SKM-1 (cell line): ENCODE data around the gene ZNF385C.
"Not testable (repeated sequence)": the region's sequence is repeated elsewhere in the genome, so short reads cannot be mapped to it uniquely, and the experiment has no call there.

Experiments
- DNase-seq: peaks from one replicate; lab custom pipeline; 2025; ENCODE audit not compliant: unreplicated experiment; lab: John Stamatoyannopoulos, UW

ZNF385C gene

DNA sequence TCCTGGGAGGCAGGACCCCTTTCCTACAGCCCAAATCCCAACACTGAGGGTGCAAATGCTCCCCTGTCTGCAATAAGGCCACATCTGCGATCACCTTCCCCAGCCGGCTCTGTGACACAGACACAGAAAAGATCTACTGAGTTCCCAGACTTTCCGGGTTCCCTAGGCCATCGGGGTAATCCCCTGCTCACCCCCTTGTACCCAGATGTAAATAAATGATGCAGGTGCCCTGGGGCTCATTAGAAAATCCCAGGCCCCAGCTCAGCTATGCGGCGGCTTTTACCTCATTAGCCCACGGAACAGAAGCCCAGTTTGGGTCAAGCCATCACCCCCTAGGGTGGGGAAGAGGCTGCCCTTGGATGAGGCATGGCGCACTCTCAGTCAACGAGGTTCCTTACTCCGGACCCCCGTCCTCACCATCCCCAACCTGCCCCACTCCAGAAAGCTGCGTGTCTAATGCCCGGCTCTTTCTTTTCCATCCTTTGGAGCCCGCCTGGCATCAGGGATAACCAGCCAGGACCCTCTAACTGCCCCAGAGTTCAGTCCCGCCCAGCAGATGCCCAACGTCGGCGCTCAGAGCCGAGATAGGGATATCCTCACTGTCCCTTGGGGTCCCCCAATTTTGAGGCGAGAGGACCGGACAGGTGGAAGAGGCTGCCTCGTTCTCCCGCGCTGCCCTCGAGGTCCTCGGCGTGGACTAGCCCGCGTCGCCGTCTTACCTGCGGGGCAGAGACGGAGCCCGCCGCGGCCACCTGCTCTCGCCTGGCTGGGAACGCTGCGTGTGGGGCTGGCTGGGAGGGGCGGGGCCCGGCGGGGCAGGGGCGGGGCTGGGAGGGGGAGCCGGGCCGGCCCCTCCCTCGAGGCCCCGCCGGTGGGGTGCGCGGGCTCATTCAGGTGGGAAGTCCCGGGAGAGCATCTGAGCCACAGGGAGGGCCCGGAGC lies at the start of gene ZNF385C:
TSS of gene ZNF385C (minus strand) at position 783 of the 941 bp plus-strand sequence. CDS start 35,417 bp downstream, outside the sequence.
- no peak for DNase-seq

DNA sequence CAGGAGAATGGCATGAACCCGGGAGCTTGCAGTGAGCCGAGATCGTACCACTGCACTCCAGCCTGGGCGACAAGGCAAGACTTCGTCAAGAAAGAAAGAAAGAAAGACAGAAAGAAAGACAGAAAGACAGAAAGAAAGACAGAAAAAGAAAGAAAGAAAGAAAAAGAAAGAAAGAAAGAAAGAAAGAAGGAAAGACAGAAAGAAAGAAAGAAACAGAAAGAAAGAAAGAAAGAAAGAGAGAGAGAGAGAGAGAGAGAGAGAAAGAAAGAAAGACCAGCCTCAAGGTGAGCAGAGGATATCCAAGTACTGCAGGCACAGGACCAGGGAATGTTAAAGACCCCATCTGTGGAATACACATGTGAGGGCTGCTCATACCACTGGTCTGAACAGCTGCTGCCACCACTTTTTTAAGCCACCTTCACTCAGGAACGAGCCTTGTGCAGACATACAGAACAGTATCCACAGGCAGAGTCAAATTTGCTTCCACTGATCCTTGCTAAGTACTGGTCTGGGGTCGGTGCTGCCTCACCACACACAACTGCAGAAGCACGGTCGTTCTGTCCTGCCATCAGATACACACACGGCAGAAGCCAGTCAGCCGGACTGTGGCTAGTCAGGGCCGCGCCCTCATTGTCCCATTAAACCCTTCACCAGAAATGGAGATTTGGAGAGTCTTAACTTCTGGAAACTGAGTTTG lies 48.8 kb upstream of the ZNF385C start:
- DNase-seq: no peak

DNA sequence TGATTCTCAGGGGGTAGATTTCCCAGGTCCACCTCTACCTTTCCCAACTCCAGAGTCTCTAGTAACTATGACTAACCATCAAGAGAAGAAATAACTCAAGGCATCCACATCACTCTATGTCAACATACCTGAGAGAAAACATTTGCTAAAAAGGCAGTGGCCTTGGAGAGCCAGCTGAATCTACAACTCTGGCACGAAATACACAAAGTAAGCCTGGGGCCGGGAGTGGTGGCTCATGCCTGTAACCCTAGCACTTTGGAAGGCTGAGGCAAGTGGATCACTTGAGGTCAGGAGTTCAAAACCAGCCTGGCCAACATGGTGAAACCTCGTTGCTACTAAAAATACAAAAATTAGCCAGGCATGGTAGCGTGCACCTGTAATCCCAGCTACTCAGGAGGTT lies 44.9 kb upstream of the ZNF385C start:
- not testable (repeated sequence) for DNase-seq

GRCh38 chr17:42142371-42142896 lies 44.2 kb upstream of the ZNF385C start:
- DNase-seq: no peak

DNA sequence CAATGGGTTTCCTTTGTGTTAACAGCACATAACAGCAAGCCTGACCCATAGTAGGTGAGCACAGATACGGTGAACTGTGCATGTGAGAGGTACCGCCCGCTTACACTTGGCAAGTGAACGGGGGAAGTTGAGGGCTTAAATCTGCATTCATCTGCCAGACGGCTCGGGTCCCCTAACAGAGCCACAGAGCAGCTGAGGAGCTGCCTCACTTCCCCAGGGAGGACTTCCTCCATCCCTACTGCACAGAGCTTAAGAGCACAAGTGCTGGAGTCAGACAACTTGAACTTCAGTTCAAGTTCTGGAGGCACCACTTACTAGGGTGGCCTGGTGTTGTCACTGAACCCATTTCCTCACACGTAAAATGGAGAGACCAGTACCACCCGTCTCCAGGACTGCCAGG lies 43.1 kb upstream of the ZNF385C start:
- no peak for DNase-seq

- DNase-seq: not testable (repeated sequence)
Observed at GRCh38 chr17:42140690-42141089, 42.4 kb upstream of the ZNF385C start.

DNA sequence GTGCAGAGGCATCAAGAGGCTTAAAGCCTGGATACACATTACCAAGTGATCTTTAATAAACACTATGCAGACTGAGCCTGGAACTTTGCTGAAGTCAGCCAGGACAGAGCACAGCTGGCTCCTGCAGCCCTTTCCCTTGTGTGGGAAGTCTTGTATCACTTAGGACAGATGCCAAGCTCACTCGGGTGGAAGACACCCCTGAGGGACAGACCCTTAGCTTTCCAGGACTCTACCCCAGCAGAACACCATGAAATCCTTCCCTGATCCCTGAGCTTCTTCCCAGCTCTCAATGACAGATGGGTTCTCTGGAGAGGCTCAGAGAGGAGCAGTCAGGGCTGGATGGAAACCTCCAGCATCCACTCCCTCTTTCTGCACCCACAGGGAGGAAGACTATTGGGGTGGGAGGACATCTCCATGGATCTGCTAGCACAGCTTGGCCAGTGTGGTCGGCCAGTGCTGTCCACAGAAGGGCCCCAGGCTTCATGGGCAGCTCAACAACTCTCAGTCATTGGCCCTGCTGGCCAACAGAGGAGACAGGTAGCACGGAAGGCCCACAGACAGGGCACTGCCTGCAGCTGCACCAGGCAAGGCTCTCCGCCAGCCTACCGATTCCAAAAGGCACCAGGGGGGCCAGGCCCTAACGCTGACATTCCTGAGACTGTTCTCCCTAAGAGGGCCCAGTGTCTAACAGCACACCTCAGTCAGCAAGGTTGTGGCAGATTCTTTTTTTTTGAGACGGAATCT lies 40.6 kb upstream of the ZNF385C start:
- no peak for DNase-seq

DNA sequence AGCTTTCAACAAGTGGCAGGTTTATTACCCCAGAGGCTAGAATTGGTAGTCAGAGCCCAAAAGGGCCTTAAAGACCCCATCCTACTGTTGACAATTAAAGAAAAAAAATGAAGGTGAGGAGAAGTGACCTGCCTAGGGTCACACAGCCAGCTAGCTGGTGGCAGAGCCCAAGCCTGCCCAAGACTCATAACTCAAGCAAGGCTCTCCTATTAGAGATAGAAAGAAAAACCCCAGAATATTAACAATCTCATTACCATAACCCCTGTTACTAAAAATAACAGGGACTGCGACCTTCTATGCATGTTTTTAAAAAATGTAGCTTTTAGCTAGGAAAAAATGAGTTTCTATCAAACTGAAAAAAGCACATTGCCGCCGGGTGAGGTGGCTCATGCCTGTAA lies 38.4 kb upstream of the ZNF385C start:
- no peak for DNase-seq

- DNase-seq: peak; percentile 26
Observed at GRCh38 chr17:42135664-42136653, 37.7 kb upstream of the ZNF385C start.

GRCh38 chr17:42135151-42135550 lies 36.9 kb upstream of the ZNF385C start:
- no peak for DNase-seq

DNA sequence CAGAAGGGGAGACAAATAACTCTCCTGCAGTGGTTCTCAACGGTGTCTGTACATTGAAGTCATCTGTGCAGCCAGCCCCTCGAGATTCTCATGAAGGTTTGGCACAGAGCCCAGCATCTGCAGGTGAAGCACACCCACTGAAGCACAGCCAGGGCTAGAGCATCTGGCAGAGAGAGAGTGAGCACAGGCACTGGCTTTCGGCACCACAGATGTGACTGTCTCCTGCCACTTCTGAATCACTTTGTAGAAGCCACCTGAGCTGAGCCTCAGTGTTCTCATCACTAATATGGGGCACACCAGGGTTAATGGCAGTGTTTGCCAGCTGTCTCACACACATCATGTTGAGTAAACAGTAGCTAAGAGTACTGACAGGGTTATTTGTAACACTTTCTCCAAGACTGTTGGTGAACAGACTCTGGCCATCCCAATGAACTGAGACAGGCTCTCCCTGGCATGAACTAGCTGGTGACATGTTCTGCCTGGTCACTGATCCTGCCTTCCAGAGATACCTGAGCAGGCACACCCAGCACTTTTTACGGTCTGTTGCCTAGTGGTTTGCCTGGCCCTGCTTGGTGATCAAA lies 35.3 kb upstream of the ZNF385C start:
- no peak for DNase-seq

GRCh38 chr17:42132941-42133340 lies 34.7 kb upstream of the ZNF385C start:
- DNase-seq: peak; percentile 23

DNA sequence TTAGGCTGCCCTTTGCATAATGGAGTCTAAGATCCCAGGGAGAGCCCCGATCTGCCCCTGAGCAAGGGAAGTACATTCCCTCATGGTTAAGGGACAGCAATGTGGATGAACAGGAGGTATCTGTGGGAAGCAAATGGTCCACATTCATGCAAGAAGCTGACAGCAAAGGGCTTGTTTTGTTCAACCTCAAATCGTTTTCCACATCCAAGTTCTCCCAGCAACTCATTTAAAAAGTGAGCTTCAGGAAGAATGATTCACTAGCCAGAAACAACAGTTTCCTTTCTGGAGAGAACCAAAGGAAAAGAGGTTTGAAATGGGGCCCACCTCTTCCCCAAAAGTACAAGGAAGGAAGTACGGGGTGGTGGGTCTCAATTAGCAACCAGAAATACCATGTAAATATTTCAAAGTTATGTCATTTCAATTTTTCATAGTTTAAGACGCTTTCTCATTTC lies 33.7 kb upstream of the ZNF385C start:
- DNase-seq: no peak

DNA sequence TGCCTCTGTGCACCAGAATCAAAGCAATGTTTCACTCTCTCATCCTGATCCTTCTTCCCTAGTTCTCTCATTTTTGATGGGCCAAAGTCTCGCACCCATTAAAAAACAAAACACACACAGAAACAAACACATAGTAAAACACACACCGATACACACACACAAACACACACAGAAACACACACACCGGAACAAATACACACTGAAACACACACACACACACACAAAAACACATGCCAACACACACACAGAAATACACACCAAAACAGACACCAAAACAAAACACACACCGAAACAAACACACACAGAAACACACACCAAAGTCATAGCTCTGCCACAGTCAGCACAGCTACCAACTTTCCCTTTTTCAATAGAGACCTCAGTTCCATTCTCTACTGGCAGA lies 33.0 kb upstream of the ZNF385C start:
- DNase-seq: no peak

GRCh38 chr17:42130310-42130936 lies 32.1 kb upstream of the ZNF385C start:
- DNase-seq: no peak

DNA sequence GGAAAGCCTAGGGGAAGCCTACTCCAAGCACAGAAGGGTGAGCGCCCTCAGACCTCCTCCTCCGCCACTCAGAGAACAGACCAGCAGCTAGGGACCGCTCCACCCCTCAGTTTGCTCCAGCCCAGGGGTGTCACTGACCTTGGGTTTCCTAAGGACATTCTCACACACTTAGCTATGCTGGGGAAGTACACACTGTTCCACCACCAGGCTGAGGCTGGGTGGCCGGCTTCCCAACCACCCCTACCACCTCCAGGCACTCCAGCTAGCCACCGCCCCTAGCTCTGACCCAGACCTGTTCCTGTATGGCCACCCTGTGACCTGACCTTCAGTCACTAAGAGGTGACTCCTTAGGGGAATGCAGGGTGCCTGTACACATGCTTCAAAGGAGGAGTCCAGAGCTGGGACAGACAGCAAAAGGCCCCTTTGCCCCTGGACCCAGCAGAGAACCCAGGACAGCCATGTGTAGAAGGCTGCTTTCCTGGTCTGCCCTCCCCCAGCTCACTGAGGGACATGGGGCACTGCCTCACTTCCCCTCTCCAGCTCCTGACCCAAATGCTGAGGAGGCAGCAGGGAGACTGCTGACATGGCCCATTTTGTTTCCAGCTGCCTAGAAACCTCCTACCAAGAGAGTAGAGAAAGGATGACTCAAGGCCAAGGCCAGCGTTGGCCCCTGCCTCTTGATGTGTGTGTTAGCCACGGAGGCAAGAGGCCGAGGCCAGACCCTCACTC lies 31.0 kb upstream of the ZNF385C start:
- DNase-seq: no peak

DNA sequence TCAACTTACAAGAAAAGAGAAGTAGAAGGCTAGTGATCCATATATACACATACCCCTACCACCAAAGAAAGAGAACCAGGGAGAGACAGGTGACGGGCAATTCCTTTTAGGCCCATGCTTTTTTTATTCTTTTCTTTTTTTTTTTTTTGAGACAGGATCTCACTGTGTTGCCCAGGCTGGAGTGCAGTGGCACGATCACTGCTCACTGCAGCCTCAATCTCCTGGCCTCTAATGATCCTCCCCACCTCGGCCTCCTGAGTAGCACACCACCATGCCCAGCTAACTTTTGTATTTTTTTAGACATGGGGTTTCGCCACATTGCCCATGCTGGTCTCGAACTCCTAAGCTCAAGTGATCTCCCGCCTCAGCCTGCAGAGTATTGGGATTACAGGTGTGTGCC lies 29.1 kb upstream of the ZNF385C start:
- no peak for DNase-seq

- no peak for DNase-seq
Observed at GRCh38 chr17:42126836-42127235, 28.6 kb upstream of the ZNF385C start.
